Measurements from ENCODE around the gene ZNF723.
A peak's percentile ranks its signal among the peaks of the same experiment; 100 is the strongest.
"Not testable (repeated sequence)": the region's sequence is repeated elsewhere in the genome, so short reads cannot be mapped to it uniquely, and the experiment has no call there.

ZNF723 gene

DNA sequence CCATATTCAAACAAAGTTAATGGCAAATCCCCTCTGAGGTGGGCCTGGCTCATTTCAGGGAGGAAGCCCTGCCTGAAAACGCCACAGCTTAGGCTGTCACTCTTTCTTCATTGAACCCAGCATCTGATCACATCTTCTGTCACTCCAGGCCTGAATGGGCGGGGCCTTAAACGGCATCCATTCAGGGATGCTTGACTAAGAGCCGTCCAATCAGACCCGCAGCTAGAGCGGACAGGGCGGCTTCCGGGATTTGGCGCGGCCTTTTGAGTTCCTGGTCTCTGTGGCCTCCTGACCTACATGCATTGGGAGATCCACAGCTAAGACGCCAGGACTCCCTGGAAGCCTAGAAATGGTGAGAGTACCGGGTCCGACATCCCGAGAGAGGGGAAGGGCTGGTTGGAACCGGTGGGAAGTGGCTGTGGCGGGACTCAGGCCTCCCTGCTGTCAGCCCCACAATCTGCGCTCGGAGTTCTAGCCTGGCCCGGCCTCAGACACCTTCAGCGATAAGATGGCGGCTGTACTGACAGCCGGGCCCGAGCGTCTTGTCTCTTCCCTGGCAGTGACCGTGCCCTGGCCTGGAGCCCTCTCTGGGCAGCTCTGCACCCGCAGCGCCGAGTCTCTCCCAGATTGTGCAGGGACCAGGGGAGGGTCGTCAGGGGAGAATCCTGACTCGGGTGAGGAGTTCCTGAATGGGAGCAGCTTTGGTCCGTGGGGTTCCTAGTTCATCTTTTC is at the start of gene ZNF723:
Gene ZNF723, plus strand, starts transcription at position 261 of the 732 bp plus-strand sequence. Its CDS starts 89 bp downstream, at position 350.
- no peak for DNase-seq (ENCODE audit: low spot score)

DNA sequence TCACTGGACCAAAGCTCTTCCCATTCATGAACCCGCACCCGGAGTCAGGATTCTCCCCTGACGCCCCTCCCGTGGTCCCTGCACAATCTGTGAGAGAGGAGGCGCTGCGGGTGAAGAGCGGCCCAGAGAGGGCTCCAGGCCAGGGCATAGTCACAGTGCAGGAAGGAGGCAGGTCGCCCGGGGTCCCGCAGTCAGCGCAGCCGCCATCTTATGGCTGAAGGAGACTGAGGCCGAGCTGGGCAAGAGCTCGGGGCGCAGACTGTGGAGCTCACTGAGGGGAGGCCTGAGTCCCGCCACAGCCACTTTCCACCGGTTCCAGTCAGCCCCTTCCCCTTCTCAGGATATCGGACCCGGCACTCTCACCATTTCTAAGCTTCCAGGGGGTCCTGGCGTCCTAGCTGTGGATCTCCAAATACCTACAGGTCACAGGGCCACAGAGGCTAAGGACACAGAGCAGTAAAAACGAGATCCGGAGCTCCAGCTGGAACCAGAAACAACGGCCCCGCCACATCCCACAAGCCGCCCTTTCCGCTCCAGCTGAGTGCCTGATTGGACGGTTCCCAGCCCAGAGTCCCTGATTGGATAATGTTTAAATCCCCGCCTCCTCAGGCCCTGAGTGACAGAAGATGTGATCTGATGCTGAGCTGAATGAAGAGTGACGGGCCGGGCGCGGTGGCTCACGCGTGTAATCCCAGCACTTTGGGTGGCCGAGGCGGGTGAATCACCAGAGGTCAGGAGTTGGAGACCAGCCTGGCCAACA is 48.3 kb upstream of the ZNF723 start, which contains the start of gene ZNF99:
Gene ZNF99, minus strand, starts transcription at position 501 of the 760 bp plus-strand sequence. Its CDS starts 135 bp downstream, at position 366.
- DNase-seq (ENCODE audit: low spot score), result no peak

DNA sequence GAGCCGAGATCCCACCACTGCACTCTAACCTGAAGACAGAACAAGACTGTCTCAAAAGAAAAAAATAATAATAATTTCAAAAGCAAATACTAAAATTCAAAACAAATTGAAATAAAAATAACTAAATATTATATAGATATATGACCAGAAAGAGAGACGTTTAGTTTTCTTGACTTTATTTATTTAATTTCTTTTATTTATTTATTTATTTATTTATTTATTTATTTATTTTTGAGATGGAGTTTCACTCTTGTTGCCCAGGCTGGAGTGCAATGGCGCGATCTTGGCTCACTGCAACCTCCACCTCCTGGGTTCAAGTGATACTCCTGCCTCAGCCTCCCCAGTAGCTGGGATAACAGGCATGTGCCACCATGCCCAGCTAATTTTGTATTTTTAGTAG is 39.2 kb upstream of the ZNF723 start:
- DNase-seq (ENCODE audit: low spot score), result not testable (repeated sequence)

DNA sequence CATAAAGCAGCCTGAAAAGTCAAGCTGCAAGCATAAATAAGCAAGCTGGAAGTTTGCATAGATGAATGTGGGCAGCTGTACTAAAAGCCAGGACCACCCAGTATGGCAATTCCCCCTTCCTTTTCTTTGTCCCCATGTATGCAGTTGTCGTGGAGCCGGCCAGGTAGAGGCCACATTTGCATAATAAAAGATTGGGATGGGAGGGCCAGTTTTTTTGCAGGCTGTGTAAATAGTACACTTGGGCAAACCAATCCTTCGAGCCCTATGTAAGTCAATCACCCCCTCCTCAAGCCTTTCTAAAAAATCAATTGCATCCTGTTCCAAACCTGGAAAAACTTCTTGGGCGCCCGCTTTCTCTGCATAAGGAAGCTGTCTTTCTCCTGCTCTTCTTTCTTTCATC is 35.1 kb upstream of the ZNF723 start:
- no peak for DNase-seq (ENCODE audit: low spot score)

DNA sequence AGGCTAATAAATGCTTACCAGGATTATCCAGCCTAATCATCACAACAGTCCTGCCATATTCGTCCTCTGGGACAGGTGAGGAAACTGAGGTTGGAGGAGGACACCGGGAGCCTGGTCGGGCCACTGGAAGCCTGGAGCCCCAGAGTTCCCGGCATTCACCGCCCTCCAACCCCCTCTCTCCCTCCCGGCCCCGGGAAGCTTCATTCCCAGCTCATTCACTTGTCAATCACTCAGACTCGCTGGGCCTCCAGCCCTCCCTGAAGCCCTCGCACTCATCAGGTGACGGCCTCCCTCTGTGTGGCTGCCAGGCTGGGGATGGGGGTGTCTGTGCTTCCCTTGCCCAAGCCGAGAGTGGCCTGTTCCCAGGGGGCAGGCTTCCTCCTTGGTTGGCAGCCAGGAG is 25.7 kb upstream of the ZNF723 start:
- no peak for DNase-seq (ENCODE audit: low spot score)

DNA sequence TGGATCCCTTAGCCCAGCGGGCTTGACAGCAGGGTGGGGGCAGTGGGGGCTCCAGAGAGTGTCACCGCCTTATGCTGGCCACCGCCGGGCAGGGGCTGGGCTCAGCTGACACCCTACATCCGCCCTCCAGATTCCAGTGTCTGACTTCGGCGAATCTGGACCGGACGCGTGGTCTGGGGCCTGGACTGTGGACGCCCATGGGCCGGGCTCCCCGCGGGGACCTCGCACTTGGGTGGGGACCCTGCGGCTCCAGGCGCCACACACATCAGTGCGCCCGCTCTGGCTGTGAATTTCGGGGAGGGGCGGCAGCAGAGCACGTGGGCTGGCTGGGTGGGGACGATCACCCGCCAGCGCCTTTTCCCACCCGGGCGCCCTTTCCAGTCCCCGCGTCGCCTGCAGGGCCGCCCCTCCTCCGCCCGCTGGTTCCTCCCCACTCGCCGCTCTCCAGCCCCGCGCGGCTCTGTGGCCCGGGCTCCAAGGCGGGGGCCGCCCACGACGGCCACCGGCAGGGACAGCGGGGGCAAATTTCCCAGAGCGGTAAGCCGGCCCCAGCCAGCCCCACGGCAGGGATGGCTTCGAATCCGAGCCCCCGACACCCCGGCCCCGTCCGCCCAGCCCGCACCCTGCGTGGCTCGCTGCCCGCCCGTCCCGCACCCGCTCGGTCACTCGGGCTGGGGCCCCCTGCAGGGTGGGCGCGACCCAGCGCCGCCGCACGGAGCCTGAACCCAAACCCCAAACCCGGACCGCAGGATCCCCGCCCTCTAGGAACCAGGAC is 24.8 kb upstream of the ZNF723 start:
- no peak for DNase-seq (ENCODE audit: low spot score)

DNA sequence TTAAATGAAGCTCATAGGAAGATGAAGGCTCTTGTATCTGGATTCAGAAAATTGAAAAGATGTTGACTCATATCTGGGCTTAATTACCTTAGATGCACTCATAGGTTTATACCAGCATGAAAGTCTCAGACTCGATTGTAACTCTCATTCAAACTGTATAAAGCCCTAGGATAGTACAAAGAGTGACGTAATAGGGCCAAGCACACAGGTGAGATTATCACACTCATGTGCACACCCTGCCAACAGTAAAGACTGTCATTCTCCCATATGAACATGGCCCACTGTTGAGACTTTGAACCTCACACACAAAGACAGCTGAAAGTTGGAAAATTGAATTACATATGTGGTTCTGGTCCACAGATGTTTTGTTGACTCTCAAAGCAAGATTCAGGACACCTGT is 18.0 kb upstream of the ZNF723 start:
- no peak for DNase-seq (ENCODE audit: low spot score)

DNA sequence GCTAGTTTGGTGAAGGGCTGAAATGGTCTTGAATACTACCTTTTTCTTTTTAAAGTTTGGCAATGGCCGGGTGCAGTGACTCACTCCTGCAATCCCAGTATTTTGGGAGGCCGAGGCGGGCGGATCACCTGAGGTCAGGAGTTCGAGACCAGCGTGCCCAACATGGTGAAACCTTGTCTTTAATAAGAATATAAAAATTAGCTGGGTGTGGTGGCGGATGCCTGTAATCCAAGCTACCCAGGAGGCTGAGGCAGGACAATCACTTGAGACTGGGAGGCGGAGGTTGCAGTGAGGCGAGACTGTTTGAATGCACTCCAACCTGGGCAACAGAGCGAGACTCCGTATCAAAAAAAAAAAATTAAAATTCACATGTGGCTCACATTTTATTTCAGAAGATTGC is 880 bp upstream of the ZNF723 start:
- DNase-seq (ENCODE audit: low spot score), result no peak

DNA sequence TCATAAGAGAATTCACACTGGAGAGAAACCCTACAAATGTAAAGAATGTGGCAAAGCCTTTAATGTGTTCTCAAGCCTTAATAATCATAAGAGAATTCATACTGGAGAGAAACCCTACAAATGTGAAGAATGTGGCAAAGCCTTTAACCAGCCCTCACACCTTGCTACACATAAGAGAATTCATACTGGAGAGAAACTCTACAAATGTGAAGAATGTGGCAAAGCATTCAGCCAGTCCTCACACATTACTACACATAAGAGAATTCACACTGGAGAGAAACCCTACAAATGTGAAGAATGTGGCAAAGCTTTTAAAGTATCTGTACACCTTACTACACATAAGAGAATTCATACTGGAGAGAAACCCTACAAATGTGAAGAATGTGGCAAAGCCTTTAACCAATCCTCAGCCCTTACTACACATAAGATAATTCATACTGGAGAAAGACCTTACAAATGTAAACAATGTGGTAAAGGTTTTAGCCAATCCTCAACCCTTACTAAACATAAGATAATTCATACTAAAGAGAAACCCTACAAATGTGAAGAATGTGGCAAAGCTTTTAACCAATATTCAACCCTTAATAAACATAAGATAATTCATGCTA is 25.7 kb downstream of the ZNF723 start:
- not testable (repeated sequence) for DNase-seq (ENCODE audit: low spot score)

DNA sequence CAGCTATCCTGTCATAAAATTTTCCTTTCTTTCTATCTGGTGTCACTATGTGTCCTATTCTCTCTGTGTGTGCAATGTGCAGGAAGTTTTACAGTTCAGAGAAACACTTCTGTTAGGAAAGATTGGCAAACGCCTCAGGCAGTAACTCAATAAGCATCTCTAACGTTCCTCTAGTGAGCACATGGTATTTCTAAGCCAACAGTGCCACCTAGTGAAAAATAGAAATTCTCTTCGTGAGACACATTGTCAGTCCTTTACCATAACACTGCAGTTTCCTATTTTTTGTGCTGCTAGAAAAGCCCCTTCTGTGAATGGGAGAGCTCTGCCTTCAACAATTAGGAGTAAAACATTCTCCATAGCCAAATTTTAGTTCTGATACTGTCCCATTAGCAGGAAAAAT is 50.7 kb downstream of the ZNF723 start:
- DNase-seq (ENCODE audit: low spot score), result peak; percentile 3

DNA sequence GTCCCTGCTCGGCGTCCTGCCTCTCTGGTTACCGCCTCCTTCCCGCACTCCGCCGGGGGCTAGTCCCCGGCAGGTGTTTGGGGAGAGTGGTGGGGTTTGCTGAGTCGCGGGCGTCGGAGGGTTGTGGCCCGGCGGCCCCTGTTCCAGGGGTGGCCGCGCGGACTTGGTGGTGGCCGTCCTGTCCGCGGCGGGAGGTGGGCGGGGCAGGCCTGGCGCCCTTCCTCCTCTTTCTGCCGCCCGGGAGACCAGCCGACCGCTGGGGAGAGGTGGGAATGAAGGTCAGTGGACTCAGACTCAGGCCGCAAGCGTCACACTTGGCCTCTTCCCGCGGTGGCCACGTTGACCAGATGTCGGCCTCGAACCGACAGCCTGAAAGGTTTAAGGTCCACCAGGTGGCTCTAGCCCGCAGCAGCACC is 61.8 kb downstream of the ZNF723 start:
- DNase-seq (ENCODE audit: low spot score), result no peak

DNA sequence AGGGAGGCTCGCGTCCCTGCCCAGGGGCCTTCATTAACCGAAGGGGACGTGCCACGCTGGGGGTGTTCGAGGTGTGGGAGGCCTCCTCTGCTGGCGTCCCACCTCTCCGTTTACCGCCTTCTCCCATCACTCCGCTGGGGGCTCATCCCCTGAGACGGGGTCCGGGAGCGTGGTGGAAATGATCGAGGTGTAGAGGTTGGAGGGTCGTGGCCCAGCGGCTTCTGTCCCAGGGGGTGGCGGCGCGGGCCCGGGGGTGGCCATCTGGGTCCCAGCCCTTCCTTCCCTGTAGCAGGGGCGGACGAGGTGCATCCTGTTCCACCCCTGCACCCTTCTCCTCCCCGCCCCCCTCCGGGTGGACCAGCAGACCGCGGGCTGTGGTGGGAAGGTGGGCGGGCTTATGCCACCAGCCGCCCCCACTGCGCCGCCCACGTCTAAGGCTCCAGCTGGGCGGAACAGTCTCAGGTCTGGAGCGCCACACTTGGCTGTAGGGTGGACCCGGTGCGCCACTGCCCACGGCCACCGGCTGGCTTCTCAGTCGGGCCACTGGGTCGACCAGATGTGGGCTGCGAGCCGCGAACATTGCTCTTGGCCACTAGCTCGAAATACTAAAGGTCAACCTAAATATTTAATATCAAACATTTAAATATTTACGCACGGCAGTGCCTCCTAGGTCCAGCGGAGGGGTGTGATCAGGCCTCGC is 69.5 kb downstream of the ZNF723 start:
- DNase-seq (ENCODE audit: low spot score), result no peak
